Stimulated activated CD4-positive, alpha-beta T cell treated with anti-CD3 and anti-CD28 coated beads, Interleukin-4, amount 100 ng/mL, for 4 hours (primary cell): ENCODE results near the gene SLC12A6.
"Not testable (repeated sequence)": the region's sequence is repeated elsewhere in the genome, so short reads cannot be mapped to it uniquely, and the experiment has no call there.

Experiments used
- DNase-seq, 2 experiments: peaks; one replicate each; pipeline ENCODE4 v3.0.0-alpha.2; 2020

SLC12A6 gene

DNA sequence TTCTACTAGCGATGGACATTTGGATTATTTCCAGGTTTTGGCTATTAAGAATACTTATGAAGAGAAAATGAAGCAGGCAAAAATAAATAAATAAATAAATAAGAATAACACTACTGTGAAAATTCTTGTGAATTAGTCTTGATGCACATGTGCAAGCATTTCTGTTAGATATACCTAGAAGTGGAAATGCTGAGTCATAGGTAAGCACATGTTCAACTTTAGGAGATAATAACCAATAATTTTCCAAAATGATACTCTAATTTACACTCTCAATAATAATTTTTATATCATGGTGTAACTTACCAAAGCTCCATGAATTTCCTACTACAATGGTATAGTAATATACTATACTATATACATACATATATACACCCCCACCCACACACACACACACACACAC is 89.4 kb downstream of the SLC12A6 start:
- no peak for DNase-seq

DNA sequence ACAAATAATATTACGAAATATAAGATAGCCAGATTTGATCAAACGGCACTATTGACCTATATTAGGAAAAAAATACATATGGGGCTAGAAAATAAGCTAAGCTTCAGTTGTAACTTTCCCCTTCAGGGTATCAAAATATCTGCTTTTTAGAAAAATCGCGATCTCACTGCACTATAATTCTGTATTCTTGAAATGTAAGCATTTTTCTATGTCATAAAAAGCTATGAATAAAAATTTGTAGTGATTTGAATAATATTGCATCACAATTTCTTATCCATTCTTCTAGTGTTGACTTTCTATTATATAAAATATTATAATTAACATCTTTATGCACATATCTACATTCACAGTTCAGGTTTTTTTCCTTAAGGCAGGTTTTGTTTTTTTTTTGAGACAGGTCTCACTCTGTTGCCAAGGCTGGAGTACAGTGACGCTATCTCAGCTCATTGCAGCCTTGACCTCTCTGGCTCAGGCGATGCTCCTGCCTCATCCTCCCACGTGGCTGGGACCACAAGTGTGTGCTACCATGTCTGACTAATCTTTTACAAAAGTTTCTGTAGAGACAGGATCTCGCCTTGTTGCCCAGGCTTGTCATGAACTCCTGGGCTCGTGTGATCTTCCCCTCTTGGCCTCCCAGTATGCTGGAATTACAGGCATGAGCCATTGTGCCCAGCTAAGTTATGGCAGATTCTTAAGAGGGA is 91.2 kb downstream of the SLC12A6 start:
- no peak for DNase-seq

DNA sequence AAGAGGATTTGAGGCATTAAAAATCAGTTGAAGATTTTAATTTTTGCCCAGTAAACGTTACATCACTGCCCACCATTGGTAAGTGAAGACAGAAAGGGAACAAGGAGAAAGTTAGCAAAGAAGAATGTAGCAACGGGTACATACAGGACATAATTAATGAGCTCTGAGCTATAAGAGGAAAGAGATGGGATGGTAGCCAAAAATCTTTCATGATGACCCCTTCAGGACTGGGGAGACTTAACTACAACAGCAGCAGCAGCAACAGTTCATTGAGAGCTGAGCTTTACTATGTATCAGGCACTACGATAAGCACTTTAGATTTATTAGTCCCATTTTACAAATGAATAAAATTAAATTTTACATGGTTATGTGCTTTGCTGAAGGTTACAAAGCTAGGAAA is 94.4 kb downstream of the SLC12A6 start:
- no peak for DNase-seq

DNA sequence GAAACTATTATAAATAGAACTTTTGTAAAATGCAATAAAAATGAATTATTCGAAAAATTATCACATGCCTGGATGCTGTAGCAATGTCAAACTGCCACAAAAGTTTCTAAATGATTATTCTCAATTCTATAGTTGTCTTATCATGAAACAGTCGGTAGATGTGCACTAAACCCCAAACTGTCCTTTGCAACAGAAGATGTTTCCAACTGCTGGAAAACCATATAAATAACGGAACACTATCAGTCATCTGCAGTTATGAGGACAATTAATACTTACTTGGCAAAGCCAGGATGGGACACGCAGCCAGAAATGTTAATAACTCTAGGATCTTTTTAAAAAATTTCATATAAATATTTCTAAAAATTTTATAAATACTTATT is 95.3 kb downstream of the SLC12A6 start:
- DNase-seq: no peak

DNA sequence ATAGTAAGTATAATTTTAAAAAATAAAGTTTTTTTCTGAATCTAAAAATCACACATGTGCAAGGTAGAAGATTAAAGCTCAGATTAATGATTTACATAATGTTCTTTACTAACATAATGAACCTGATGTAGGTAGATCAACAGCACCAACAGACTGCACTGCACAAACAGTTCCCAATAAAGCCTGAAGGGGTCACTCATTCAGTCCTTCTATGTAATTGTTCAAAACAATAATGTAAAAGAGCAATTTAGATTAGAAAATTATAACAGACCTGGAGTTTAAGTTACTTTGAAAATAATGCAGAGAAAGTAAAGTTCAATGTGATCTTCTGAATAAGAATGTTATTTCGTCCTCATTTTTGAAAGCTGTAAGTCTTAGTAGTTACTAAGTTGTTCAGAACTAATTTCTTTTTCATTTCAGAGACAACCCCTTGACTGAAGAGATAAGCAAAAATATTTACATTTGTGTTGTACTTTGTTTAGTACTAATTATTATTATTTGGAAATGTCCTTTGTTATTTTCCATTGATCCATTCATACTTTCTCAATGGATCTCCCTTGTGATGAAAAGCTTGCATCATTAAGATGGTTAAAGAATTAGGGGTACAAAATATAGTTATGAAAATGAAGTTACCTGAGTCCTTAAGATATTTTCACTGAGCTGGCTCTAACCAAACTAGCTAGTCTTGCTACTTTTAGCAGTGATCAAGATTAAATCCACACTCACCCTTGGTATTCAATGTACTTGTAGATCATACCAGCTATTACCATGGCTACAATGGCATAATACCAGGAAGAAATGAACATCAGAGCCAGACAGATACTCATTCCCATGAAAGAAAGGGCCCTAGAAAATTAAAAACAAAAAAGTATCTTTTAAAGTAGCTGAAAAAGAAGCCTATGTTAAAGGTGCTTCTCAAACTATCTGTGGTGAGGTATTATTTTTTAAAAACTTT is 95.9 kb downstream of the SLC12A6 start:
- DNase-seq: peak in 1 of 2 experiments; percentile 31

DNA sequence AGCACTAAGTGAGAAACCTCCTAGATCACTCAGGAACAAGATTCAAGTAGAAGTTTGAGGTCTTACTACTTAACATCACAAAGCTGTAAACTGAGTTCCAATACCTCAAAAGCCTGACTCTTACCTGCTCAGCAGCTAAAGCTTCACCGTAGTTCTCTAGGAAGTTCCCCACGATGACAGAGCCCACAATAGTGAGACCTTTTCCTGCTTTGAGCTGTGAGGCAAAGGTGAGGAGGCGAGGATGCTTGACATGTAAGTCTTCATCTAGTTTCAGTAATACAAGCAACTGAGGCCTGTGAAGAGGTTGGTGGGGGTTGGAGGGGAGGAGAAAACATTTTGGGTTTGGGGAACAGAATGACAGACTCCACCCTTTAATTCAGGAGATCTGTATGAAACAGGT is 97.0 kb downstream of the SLC12A6 start:
- no peak for DNase-seq

DNA sequence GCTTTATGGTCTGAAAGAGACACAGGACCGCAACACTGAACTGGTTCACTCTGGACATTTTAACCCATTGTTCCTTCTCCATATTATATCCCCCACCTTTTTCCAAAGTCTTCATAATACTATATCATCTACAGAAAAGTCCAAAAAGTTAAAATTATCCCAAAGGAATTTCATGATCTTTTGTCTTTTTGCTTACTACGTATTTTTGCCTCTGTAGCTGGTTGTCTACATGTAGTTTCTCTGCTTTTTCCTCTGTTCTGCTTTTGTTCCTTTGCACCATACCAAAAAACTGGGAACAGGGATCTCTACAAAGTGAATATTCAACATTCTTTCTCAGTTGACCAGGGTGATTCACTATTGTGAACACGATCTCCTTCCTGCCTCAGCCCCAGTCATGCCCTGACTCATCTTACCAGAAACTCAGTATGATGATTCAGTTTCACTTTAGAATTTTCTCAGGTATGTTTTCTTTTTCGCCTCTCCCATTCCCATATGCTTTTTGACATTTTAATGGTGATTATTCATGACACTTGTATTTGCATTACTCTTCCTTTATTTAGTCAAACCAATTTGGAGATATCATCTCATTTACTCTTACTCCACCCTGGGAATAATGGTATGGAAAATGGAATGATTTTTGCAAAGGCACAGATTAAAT is 98.3 kb downstream of the SLC12A6 start:
- DNase-seq: peak; percentile 24 to 46

DNA sequence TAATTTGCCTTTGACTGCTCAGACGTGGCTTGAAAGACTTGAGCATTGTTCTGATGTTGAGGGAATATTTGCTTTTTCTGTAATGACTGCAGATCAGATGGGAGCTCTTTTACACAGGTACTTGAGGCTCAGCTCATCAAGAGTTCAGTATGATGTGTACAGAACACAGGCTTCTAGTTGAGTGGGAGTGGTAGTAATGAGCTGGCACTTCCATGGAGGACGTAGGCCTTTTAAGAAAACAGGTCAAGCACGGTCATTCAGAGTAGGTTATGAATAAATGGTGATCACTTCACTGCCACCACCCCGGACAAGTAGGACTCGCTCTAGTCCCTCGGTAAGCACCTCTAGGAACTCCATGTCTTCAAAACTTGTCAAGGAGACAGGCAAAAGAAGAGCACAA is 104.0 kb downstream of the SLC12A6 start:
- DNase-seq: no peak

DNA sequence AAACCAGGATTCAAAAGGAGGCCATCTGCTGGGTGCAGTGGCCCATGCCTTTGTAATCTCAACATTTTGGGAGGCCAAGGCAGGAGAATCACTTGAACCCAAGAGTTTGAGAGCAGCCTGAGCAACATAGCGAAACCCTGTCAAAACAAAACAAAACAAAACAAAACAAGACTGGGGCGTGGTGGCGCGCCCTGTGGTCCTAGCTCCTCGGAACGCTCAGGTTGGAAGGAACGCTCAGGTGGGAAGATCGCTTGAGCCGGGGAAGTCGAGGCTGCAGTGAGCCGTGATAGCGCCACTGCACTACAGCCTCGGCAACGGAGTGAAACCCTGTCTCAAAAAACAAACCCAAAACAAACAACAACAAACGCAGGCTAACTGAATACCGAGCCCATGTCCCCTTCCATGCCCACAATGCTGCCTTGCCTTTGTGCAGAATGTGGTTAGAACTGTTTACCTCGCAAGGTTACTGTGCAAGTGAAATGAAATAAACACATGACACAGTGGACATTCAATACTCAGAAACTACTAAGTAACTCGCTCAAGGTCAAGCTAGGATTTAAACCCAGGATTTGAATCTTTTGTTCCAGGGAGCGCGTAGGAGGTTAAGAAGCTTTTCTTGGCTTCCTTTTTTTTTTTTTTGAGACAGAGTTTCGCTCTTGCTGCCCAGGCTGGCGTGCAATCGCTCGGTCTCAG is 113.5 kb downstream of the SLC12A6 start:
- DNase-seq: no peak

DNA sequence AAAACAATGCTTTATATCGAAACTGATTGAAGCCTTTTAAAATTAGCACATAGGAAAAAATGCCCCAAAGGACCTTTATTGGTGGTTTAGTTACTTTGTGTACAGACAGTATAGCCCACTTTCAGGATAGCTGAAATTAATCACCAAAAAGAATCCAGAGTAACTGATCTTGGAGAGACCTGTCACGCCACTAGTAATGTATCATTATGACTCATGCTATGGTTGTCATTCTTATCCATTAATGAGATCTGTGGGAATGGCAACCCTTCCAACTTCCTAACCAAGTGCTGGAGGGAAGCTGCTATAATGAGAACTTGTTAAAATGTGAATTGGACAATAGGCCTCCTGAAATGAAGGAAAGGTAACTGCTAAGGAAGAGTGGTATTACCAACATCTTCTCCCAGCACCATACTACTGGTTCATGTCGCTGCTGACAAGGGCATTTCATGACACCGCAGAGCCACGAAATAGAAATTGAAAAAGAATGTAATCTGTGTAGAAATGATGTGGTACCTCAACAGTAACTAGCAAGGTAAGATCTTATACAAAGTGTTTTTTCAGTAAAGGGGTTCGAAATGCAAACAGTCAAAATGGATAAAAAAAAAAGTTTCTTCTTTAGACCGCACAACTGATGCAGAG is 119.9 kb downstream of the SLC12A6 start:
- DNase-seq: no peak

DNA sequence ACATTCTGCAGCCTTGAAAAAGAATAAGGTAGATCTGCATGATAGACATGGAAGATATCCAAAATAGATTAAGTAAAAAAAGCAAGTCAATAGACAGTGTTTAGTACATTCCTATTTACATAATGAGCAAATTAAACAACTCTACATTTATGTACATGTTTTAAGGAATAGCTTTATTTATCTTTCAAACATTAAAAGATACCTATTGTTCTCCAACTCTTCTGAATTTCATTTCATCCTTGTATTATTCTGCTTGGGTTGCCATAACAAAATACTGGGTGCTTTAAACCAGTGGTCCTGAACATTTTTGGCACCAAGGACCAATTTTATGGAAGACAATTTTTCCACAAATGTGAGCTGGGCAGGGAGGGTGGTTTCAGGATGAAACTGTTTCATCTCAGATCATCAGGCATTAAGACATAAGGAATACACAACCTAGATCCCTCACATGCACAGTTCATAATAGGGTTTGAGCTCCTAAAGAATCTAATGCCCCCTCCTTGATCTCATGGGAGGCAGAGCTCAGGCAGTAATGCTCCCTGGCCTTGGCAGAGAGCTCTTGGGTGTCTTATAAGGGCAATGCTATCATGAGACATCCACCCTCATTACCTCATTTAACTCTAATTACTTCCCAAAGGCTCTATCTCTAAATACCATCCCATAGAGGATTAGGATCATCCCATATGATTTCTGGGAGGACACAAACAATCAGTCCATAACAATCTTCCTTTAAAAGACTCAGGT is 120.9 kb downstream of the SLC12A6 start:
- no peak for DNase-seq

DNA sequence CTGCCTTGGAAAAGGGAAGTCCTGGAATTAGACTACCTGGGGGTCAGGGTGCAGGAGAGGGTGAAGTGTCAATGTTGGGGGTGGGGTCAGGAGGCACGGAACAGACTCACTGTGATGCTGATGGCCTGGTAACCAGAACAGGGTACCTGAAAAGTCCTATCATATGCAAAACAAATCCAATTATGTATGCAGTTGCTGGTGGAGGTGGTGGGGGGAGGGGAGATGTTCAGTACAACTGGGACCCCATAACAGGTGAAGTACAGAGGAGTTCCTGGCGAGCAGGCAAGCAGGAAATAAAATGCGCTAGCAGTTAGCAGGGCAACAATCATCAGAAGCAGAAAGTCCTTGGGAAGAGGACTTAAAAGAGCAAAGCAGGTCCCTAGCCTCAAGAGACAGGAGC is 123.4 kb downstream of the SLC12A6 start:
- DNase-seq: no peak

DNA sequence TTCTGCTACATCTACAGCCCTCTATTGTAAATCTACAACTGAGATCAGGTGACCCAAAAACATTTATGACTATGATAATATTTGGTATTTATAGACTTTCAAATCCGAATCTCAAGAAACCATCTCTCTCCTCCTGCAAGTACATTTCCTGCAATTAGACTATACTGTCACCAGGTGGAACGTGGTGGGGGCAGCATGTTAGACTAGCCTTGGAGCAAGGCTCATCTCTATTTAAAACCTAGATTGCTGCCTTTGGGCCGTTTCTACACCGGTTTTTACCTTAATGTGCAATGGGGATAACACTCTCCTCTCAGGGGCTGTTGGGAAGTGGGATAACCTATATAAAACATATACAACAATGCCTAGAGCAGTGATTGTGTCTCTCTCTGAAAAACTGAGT is 123.9 kb downstream of the SLC12A6 start:
- DNase-seq: no peak

DNA sequence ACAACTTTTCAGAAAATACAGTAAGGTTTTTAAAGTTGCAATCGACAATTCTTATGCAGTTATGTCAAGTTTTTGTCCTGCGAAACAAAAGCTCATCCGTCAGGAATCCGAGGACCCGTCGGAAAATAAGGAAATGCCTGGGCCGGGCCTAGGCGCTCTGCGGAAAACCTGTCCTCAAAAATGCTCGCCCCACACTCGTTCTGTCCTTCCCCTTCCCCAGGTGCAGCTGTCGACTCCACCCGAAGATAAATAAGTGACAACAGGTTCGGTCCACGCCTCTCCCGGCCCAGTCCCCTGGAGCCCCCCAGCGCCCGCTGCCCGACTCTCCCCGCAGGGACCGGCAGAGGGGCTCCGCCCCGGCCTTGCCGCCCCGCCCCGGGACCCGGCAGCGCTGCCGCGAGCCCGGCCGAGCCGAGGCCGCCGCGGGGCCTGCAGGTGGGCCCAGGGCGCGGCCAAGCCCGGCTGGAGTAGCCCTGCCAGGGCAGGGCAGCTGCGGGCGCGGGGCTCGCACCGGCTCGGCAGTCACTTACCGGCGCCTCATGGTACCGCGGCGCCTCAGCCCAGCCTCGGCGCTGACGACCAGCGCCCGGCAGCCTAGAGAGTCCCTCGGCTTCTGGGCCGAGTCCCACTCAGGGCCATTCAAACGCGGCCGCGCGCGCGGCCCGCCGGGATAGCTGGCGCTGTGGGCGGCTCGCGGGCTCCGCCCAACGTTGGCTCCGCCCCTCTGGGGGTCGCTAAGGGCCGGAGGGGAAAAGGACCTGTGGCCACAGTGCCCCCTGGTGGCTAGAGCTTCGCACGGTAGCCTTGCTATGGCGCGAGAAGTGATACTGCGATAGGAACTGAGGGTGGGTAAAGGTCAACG is 127.9 kb downstream of the SLC12A6 start, which contains the start of gene KATNBL1:
Gene KATNBL1 (minus strand): TSS at position 676 of the 862 bp plus-strand sequence. CDS start 46,420 bp downstream, outside the sequence.
- DNase-seq: peak; percentile 94 to 99

DNA sequence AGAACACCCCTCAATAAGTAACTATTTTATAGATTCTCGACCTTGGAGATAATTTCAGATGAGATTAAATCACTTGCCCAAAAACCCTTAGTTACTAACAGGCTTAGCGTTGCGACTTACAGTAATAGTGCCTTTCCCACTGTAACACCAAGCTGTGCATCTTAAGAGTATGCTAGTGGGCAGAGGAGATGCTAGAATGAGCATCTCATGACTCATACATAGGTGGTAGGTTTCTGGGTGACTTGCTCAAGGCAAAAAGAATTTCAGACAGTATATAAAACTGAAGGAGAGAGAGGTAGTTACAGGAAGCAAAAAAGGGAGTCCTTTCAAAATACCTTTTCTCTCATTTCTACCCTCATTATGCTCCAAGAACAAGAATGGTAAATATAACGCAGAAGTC is 131.6 kb downstream of the SLC12A6 start:
- DNase-seq: no peak

DNA sequence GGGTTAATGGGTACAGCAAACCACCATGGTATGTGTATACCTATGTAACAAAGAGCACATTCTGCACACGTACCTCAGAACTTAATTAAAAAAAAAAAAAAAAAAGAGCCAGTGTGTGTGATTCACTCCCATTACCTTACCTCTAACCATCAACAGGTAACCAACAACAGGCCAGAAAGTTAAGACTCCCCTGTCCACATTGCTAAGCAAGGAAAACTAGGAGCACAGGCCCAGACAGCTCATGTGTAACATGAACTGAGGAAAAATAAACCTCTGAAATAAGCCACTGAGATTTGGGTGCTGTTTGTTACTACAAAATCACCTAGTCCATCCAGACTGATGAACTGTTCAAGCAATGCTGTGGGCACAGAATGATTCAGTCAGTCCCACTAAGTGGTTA is 133.6 kb downstream of the SLC12A6 start:
- DNase-seq: no peak

DNA sequence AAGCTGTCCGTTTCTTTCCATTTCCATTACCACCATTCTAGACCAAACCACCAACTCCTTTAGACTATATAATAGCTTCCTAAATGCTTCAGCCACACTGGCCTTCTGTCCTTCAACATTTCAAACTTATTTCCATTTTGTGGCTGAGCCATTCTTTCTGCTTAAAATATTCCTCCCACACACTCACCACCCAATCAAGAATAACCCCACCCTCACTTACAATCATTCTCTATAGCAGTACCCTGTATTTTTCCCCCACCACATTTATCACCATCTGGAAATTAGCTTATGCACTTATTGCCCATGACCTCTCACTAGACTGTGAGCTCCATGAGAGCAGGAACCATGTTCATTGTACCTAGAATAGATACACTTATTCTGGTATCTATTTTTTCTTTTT is 134.3 kb downstream of the SLC12A6 start:
- no peak for DNase-seq

DNA sequence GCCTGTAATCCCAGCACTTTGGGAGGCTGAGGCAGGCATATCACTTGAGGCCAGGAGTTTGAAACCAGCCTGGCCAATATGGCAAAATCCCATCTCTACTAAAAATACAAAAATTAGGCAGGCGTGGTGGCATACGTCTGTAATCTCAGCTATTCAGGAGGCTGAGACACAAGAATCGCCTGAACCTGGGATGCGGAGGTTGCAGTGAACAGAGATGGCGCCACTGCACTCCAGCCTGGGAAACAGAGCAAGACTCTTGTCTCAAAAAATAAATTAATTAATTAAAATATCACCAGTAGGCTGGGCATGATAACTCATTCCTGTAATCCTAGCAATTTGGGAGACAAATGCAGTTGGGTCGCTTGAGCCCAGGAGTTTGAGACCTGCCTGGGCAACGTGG is 144.3 kb downstream of the SLC12A6 start:
- DNase-seq: not testable (repeated sequence)

DNA sequence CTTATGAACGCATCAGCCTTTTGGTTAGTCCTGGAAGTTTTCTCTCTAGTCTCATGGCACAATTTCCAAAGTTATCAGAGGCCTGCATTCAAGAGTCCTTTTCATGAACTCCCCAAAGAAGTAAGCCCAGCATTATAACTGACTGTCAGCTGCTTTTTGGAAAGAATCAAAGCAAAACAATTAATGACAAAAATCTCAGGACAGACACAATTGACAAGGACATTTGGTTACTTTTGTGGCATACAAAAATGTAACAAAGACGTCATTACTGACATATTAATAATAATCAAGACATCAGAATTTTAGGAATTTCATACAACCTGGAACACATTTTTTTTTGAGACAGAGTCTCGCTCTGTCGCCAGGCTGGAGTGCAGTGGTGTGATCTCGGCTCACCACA is 148.9 kb downstream of the SLC12A6 start:
- DNase-seq: no peak

DNA sequence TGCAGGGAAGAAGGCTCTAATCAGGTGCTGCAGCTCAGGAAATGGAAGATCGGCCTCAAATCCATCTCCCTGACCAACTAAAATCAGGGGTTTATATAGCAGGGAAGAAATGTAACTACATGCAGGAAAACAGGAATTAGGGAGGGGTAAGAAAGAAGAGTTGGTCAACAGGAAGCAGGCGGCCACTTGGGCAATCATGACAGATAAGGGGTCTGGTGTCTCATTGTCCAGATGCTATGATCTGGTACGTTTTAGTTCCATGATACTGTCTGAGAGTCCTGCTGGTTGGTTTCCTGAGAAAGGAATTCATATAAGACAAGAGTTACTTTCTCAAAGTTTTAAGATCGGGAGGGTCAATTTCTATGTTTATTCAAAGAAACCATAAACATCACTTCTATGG is 151.9 kb downstream of the SLC12A6 start:
- DNase-seq: no peak

DNA sequence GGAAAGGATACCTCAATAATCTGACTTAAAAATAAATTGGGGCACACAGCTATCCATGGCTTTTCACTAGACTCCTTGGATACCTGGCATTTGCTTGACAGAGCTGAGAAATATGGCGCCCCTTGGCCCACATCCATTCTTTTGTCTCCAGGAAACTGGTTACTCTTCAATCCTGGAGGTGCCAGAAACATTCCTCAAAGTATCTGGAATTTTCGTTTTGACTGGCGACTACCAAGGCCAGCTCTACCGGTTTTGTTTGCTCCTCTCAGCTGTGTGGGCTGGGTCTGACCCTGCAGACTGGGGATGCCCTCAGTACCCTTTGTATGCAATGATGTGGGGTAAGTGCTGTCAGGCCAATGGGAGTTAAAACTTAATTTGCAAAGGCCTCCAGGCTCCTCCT is 154.6 kb downstream of the SLC12A6 start:
- no peak for DNase-seq
